DMS79 treated with DMSO at 0.1 percent for 48 hours (cell line): ENCODE results near the gene TREM2.
A peak's percentile ranks its signal among the peaks of the same experiment; 100 is the strongest.

Experiments used
- DNase-seq: peaks from one replicate; lab custom pipeline; 2025; lab: John Stamatoyannopoulos, UW

Gene TREM2

DNA sequence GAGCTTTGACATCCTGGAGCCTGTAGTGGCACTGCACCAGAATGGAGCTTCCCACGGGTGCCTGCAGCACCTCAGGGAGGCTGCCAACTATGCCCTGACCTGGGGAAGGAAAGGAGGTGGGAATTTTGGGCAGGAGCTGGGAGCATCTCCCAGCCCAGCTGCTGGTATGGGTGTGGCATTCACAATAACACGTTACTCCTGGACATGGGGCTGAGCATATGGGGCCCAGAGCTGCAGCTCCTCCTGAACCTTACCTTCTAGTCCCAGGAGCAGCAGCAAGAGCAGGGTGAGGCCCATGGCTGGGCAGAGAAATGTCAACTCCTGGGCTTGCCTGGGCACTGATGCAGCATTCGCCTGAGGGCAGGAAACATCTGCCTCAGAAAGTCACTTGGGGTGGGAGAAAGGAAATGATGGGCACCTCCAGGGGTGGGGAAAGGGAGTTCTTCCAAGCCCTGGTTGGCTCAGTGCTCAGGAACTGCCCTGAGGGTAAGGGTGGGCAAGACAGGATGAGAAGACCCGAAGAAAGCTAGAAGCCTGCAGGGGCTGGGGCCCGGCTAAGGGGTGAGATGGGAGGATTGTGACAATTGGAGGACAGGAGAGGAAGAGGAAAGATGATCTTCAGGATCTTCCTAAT lies 8.8 kb downstream of the TREM2 start, which contains the start of gene TREML1:
TSS of gene TREML1 (minus strand) at position 356 of the 634 bp plus-strand sequence. CDS start at position 297, 59 bp downstream.
- DNase-seq, result no peak

DNA sequence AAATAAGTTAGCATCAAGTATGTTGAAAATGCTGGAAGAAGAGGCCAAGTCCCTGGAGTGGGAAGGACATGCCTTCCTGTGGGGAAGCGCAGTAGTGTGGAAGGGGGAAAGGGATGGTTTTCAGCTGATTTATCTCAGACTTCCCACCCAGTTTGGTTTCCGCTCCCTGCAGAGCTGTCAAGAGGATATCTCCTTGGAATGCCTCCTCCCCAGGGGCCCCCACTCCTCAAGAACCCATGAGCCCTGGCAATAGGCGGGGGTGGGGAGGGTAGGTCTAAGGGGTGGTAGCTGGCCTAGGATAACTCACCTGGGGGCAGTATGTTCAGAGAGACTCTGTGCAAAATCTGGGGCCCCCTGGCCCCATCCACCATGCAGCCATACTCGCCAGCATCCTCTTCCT lies 9.5 kb downstream of the TREM2 start:
- DNase-seq, result no peak

DNA sequence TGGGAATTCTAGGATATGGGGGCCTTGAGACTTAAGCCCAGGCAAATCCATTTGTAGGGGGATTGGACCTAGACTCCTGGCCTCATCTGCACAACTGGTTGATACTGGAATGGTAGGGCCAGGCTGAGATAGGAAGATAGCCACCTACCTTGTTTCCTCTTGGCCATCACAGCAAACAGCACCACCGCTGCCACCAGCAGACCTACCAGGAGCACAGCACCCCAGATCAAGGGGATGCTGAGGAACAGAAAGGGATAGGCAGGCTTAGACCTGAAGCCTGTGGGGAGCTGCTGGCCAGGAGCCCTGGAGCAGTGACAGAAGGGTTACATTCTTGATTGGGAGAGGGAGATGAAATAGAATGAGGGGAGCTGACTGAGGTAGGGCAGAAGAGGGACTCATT lies 12.2 kb downstream of the TREM2 start:
- DNase-seq, result no peak

DNA sequence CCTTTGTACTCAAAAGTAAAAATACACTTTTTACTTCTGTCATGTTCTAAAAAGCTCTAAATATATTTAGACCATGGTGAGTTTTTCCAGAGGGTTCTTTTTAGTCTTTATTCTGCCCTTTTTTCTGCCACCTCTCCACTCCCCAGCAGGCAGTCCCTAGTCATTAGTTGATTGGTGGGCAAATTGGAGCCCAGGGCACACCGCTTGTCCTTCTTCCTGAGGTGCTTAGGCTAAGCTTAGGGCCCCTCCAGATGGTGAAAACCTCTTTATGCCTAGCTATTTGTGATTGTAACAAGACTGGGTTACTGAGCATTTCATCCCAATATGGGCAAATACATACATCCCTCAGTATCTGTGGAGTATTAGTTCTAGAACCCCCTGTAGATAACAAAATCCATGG lies 15.0 kb downstream of the TREM2 start:
- DNase-seq, result no peak

DNA sequence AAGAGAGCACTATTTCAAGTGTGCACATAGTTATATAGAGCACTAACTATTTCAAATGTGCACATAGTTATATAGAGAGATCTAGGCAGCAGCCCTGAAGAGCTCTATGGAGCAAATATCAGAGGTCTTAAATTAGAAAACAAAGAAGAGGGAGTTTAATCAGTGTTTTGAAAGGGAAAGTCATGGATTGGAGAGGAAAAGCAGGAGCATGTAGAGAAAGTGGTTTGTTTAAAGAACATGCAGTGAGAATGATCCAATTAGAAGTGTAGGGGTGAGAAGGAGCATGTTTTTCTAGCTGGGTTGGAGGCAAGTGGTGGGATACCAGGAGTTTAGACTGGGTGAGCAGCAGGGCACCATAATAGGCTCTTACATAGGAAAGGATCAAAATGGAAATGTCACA lies 26.0 kb downstream of the TREM2 start:
- no peak for DNase-seq

DNA sequence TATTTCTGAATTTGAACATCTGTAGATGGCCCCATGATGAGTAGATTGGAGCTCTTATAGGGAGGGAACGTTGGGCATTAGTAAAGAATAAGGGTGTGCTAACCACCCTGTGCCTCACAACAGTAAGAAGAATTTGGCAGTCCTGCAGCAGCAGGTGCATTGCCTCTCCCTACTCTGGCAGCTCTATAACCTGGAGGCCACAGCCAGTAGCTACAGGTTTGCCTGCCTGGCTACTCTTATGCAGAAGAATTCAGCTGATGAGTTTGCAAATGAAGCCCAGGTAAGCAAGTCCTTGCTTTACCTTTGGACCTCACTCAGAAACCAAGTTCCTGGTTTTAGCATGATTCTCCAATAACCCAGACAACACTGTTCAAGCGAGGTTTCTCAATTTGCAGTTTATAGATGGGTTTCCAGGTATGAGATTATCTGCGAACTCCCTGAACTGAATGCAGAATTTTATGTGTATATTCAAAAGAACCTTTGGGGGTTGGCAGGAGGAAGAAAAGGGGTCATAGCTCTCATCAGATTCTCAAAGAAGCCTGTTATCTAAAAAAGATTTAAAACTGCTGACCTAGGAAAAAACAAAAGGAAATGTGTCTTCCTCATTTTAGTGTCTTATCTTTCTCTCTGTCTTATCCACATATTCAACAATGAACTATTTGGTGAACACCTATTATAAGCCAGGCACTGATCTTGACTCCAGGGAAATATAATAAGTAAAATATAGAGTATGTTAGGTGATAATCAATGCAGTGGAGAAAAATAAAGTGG lies 27.7 kb downstream of the TREM2 start:
- no peak for DNase-seq

DNA sequence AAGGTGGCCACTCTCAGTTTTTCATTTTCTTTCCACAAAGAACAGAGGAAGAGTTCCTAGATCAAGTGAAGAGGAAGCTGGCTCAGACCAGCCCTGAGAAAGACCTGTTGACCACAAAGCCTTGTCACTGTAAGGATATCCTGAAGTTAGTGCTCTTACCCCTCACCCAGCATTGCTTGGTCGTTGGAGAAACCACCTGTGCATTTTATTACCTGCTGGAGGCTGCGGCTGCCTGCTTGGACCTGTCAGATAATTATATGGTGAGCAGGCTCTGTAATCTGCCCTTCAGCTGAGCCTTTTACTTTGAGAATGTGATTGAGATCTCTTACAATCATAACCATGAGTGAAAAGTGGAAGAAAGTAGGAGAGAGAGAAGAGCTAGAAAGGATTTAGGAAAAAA lies 30.7 kb downstream of the TREM2 start:
- peak; percentile 68 for DNase-seq

DNA sequence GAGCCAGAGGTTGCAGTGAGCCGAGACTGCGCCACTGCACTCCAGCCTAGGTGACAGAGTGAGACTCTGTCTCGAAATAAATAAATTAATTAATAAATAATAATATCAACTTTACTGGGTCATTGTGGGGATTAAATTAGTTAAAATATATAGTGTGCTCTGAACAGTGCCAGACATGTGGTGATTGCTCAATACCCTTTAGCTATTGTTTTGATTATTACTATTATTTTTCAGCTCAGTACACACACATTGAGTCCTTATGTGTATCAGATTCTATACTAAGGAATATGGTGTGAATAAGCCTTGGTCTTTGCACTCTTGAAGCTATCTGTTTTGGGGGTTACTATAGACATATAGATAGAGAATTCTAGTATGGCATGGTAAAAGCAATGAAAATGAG lies 37.6 kb downstream of the TREM2 start:
- no peak for DNase-seq

DNA sequence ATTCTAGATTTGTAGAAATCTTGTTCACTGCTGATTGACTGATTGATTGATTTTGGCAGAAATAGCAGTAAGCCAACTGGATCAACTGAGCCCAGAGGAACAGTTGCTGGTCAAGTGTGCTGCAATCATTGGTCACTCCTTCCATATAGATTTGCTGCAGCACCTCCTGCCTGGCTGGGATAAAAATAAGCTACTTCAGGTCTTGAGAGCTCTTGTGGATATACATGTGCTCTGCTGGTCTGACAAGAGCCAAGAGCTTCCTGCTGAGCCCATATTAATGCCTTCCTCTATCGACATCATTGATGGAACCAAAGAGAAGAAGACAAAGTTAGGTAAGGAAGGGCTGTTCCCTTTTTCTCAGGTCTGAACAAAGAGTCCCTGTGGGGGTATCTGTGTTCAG lies 40.0 kb downstream of the TREM2 start:
- peak; percentile 36 for DNase-seq

DNA sequence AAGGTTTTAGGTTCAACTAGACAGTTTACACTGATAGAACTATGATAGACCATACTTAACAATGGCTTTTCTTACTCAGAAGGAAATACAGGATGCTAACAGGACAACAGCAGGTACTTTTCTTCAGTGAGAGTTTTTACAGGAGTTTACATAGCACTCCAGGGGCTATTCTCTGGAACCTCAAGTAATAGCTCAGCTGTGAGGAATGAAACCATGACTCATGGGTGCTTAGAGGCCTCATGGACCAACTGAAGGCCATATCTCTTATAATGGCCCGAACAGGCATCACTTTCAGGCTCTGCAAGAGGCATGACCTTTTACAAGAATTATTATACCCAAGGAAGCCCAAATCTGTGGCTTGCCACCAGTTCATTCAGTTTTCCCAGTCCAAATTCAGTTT lies 40.5 kb downstream of the TREM2 start:
- peak; percentile 56 for DNase-seq

DNA sequence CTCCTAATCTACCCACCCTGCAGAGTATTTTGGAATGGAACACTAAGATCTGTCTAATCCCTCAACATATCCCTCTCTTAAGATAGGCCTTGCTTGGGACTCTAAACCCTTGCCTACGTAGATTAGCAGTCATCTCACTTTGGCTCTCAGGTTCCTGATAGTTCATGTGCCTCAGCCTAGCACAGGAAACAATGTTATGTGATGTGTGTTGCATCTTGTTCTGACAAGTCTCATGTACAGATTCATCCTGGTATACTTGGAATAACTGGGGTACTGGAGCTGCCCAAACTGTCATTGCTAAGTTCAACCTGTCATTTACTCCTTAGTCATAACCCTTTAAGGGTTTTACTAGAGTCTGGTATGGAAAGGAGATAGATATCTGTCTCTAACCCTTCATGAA lies 42.9 kb downstream of the TREM2 start:
- no peak for DNase-seq

DNA sequence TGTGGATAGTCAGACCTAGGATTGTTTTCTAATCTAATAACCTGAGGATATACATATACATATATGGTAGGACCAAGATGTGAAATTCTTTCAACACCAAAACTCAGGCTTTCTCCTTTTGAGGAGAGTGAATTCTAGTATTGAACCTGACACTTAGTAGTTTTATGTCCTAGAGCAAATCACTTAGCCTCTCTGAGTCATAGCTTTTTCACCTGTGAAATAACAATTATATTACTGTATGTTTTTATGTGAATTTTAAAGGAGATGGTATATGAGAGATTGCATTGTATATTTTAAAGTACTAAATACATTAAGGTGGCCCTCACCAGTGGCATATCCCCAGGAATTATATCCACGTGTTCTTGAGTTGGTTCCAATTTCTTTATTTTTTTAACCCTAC lies 43.4 kb downstream of the TREM2 start:
- DNase-seq, result no peak

DNA sequence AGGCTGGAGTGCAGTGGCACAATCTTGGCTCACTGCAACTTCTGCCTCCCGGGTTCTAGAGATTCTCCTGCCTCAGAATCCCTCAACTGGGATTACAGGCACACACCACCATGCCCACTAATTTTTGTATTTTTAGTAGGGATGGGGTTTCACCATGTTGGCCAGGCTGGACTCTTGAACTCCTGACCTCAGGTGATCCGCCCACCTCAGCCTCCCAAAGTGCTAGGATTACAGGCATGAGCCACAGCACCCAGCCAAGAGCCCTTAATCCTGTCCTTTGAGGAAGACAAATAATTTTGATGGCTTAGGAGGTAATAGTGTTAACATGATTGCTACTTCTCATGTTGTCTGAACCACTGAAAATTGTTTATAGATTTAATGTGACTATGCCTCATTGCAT lies 47.9 kb downstream of the TREM2 start:
- DNase-seq, result peak; percentile 91

DNA sequence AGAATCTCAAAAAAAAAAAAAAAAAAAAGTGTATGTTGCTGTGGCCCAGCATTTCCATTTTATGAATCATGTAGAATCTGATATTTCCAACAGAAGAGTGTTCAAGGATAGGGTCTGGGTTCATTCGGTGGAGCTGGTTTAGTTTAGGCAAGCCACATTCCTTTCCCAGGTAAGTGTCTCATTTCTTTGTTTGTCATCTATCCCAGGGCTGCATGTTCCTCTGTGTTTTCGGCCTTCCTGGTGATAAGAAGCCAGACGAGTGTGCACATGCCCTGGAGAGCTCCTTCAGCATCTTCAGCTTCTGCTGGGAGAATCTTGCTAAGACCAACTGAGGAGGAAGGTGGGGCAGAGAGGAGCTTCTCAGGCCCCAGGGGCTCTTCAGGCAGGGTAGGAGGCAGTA lies 51.9 kb downstream of the TREM2 start:
- peak; percentile 69 for DNase-seq
